ENCODE results near the gene TNNT2.

GRCh38 chr1:201424146-201424545 lies 46.7 kb upstream of the TNNT2 start:
- TF ChIP-seq CTCF (IDR thresholded peaks at IDR 0.05) (no peak), EP300 (IDR thresholded peaks at IDR 0.05) (no peak), POLR2A (IDR thresholded peaks at IDR 0.05) (no peak)

Measured in tibial nerve (tissue), 4 donors.